ENCODE data around the gene FAM117B.
A peak's percentile ranks its signal among the peaks of the same experiment; 100 is the strongest.

Gene FAM117B

DNA sequence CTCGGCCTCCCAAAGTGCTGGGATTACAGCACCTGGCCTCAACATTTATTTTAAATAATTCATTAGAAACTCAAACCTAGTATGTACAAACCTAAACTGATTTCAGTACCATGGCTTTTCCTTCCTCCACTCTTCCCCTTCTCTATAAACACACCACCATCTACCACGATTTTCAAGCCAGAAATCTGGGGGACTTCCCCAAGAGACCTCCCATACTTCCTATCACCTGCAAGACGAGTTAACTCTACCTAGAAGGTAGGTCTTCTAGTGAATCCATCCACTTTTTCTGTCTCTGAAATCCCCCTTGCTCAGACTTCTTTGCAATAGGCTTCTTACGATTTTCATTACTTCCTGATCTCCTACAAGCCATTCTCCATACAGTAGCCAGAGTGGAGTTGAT is 7.7 kb upstream of the FAM117B start:
- Histone ChIP-seq H3K4me1 (ENCODE audit: insufficient read depth, insufficient read length) (no peaks in the 10 kb centered on the region), H3K9me3 (ENCODE audit: insufficient read depth, low read length) (no peaks in the 10 kb centered on the region), H3K9ac (ENCODE audit: insufficient read length, low read depth) (no peak overlapping the region), H3K27me3 (ENCODE audit: insufficient read depth, insufficient read length) (no peaks in the 10 kb centered on the region), H3K4me3 (ENCODE audit: insufficient read length, low read depth) (no peak overlapping the region), H3K36me3 (ENCODE audit: insufficient read depth, insufficient read length, low read length) (no peaks in the 10 kb centered on the region)
- DNase-seq (ENCODE audit: low read depth, low spot score): no peak
- TF ChIP-seq SUZ12 (IDR thresholded peaks at IDR 0.05; ENCODE audit: extremely low read depth, insufficient read depth, insufficient read length): no peak
- TF ChIP-seq ZNF274 (IDR thresholded peaks at IDR 0.05; ENCODE audit: low read depth, low read length): no peak

DNA sequence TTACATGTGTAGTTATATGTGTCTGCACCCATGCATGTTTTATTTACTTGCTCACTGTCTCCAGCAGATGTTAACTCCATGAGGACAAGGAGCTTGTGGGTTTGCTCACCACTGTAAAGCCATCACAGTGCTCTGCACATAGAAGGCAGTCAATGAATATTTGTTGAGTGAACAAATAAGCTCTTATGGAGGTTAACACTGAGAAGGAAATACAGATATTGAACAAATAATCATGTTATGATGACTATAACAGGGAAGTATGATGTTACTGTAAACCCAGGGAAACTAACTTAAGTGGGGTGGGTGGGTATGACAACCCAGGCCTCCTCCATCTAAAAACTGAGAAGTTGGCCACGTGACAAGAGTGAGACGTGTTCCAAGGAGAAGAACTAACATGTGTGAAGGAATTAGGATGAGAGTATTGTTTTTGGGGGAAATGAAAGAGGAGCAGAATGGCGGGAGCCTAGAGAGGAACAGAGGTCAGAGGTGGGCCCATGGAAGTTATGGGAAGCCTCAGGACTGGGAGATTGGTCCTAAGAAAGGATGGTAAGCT is 6.0 kb upstream of the FAM117B start:
- Histone ChIP-seq H3K4me3 (ENCODE audit: insufficient read length, low read depth) (no peak overlapping the region), H3K4me1 (ENCODE audit: insufficient read depth, insufficient read length) (no peaks in the 10 kb centered on the region), H3K36me3 (ENCODE audit: insufficient read depth, insufficient read length, low read length) (no peaks in the 10 kb centered on the region), H3K27me3 (ENCODE audit: insufficient read depth, insufficient read length) (no peaks in the 10 kb centered on the region), H3K9ac (ENCODE audit: insufficient read length, low read depth) (no peak overlapping the region), H3K9me3 (ENCODE audit: insufficient read depth, low read length) (no peaks in the 10 kb centered on the region)
- no peak for DNase-seq (ENCODE audit: low read depth, low spot score)
- no peak for TF ChIP-seq SUZ12 (IDR thresholded peaks at IDR 0.05; ENCODE audit: extremely low read depth, insufficient read depth, insufficient read length)
- no peak for TF ChIP-seq YY1 (IDR thresholded peaks at IDR 0.05; ENCODE audit: insufficient read depth, insufficient read length)
- TF ChIP-seq ZNF274 (IDR thresholded peaks at IDR 0.05; ENCODE audit: low read depth, low read length): no peak

DNA sequence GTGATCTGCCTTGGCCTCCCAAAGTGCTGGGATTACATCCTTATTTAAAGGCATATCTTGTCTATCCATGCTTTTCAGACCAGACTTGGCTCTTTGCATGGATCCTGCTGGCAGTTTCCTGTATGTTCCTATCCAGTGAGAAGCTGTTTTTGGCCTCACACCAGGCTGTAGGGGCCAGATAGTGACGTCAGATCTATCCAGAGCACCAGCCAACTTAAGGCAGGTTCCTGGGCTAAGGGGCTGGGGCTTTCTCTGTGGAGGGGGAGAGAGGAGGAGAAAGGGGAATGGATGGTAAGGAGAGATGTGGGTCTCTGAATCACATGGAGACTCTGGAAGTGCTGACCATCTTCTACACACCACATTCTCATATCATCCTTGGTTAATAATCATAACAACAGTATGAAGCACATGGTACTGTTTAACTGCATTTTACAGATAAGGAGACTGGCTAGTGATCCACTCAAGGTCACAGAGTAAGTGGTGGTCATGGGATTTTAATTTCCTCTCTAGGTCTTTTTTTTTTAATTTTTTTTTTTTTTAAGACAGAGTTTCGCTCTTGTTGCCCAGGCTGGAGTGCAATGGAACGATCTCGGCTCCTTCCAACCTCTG is 2.0 kb upstream of the FAM117B start:
- TF ChIP-seq YY1 (IDR thresholded peaks at IDR 0.05; ENCODE audit: insufficient read depth, insufficient read length) (no peak), ZNF274 (IDR thresholded peaks at IDR 0.05; ENCODE audit: low read depth, low read length) (no peak), SUZ12 (IDR thresholded peaks at IDR 0.05; ENCODE audit: extremely low read depth, insufficient read depth, insufficient read length) (no peak)
- no peaks in the 10 kb centered on the region for H3K27me3 ChIP-seq (ENCODE audit: insufficient read depth, insufficient read length)
- H3K4me3 ChIP-seq (ENCODE audit: insufficient read length, low read depth): no peak overlapping the region
- DNase-seq (ENCODE audit: low read depth, low spot score): no peak
- no peaks in the 10 kb centered on the region for H3K36me3 ChIP-seq (ENCODE audit: insufficient read depth, insufficient read length, low read length)
- no peaks in the 10 kb centered on the region for H3K9me3 ChIP-seq (ENCODE audit: insufficient read depth, low read length)
- no peak overlapping the region for H3K9ac ChIP-seq (ENCODE audit: insufficient read length, low read depth)
- H3K4me1 ChIP-seq (ENCODE audit: insufficient read depth, insufficient read length): no peaks in the 10 kb centered on the region

DNA sequence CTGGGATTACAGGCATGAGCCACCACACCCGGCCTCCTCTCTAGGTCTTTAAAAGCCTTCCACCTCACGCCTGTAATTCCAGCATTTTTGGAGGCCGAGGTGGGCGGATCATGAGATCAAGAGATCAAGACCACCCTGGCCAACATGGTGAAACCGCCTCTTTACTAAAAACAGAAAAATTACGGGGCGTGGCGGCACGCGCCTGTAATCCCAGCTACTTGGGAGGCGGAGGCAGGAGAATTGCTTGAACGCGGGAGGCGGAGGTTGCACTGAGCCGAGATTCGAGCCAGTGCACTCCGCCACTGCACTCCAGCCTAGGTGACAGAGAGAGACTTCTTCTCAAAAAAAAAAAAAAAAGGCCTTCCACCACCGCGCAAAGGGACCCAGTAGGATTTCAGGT is 1.3 kb upstream of the FAM117B start:
- no peak overlapping the region for H3K9ac ChIP-seq (ENCODE audit: insufficient read length, low read depth)
- H3K27me3 ChIP-seq (ENCODE audit: insufficient read depth, insufficient read length): no peaks in the 10 kb centered on the region
- no peaks in the 10 kb centered on the region for H3K4me1 ChIP-seq (ENCODE audit: insufficient read depth, insufficient read length)
- H3K9me3 ChIP-seq (ENCODE audit: insufficient read depth, low read length): no peaks in the 10 kb centered on the region
- DNase-seq (ENCODE audit: low read depth, low spot score): no peak
- TF ChIP-seq SUZ12 (IDR thresholded peaks at IDR 0.05; ENCODE audit: extremely low read depth, insufficient read depth, insufficient read length) (no peak), ZNF274 (IDR thresholded peaks at IDR 0.05; ENCODE audit: low read depth, low read length) (no peak), YY1 (IDR thresholded peaks at IDR 0.05; ENCODE audit: insufficient read depth, insufficient read length) (no peak)
- H3K36me3 ChIP-seq (ENCODE audit: insufficient read depth, insufficient read length, low read length): no peaks in the 10 kb centered on the region
- no peak overlapping the region for H3K4me3 ChIP-seq (ENCODE audit: insufficient read length, low read depth)

DNA sequence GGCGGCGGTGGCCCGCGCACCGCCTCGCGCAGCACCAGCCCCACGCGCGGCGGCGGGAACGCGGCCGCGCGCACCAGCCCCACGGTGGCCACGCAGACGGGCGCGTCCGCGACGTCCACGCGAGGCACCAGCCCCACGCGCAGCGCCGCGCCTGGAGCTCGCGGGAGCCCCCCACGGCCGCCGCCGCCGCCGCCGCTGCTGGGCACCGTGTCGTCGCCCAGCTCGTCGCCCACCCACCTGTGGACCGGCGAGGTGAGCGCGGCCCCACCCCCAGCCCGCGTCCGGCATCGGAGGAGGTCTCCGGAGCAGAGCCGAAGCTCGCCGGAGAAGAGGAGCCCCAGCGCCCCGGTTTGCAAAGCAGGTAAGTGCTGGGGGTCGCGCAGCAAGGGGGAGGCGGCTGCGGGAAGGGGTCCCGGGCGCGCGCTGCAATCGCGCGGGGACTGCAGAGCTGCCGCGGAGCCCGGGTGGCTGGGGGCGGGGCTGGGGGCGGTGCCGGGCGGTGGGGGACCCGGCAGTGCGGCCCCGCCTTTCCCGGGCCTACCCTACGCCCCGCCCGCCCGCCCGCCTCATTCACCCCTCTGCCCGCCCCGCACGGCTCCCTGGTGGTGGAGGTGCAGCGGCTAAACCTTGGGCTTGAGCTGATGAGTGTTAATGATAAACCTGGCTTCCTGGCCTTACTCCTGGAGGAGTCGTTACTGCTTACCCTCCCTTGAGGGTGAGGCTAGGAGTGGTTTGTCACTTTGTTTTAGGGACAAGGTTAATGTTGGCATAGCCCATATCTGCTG is 851 bp downstream of the FAM117B start:
- Histone ChIP-seq H3K36me3 (ENCODE audit: insufficient read depth, insufficient read length, low read length) (no peaks in the 10 kb centered on the region), H3K27me3 (ENCODE audit: insufficient read depth, insufficient read length) (no peaks in the 10 kb centered on the region), H3K9ac (ENCODE audit: insufficient read length, low read depth) (peak overlapping the region; percentile 87), H3K9me3 (ENCODE audit: insufficient read depth, low read length) (no peaks in the 10 kb centered on the region), H3K4me1 (ENCODE audit: insufficient read depth, insufficient read length) (no peaks in the 10 kb centered on the region), H3K4me3 (ENCODE audit: insufficient read length, low read depth) (peak overlapping the region; percentile 85)
- peak; percentile 57 for DNase-seq (ENCODE audit: low read depth, low spot score)
- TF ChIP-seq ZNF274 (IDR thresholded peaks at IDR 0.05; ENCODE audit: low read depth, low read length) (no peak), YY1 (IDR thresholded peaks at IDR 0.05; ENCODE audit: insufficient read depth, insufficient read length) (no peak), SUZ12 (IDR thresholded peaks at IDR 0.05; ENCODE audit: extremely low read depth, insufficient read depth, insufficient read length) (no peak)

GRCh38 chr2:202636213-202636513 is 1.4 kb downstream of the FAM117B start:
- H3K27me3 ChIP-seq (ENCODE audit: insufficient read depth, insufficient read length): no peaks in the 10 kb centered on the region
- H3K36me3 ChIP-seq (ENCODE audit: insufficient read depth, insufficient read length, low read length): no peaks in the 10 kb centered on the region
- H3K9ac ChIP-seq (ENCODE audit: insufficient read length, low read depth): peak overlapping the region; percentile 50
- H3K9me3 ChIP-seq (ENCODE audit: insufficient read depth, low read length): no peaks in the 10 kb centered on the region
- no peak for TF ChIP-seq YY1 (IDR thresholded peaks at IDR 0.05; ENCODE audit: insufficient read depth, insufficient read length)
- no peak for TF ChIP-seq SUZ12 (IDR thresholded peaks at IDR 0.05; ENCODE audit: extremely low read depth, insufficient read depth, insufficient read length)
- TF ChIP-seq ZNF274 (IDR thresholded peaks at IDR 0.05; ENCODE audit: low read depth, low read length): no peak
- no peak for DNase-seq (ENCODE audit: low read depth, low spot score)
- H3K4me3 ChIP-seq (ENCODE audit: insufficient read length, low read depth): peak overlapping the region; percentile 85
- H3K4me1 ChIP-seq (ENCODE audit: insufficient read depth, insufficient read length): no peaks in the 10 kb centered on the region

GRCh38 chr2:202638721-202639120 is 4.0 kb downstream of the FAM117B start:
- H3K36me3 ChIP-seq (ENCODE audit: insufficient read depth, insufficient read length, low read length): no peaks in the 10 kb centered on the region
- H3K9me3 ChIP-seq (ENCODE audit: insufficient read depth, low read length): no peaks in the 10 kb centered on the region
- H3K4me1 ChIP-seq (ENCODE audit: insufficient read depth, insufficient read length): no peaks in the 10 kb centered on the region
- TF ChIP-seq SUZ12 (IDR thresholded peaks at IDR 0.05; ENCODE audit: extremely low read depth, insufficient read depth, insufficient read length) (no peak), YY1 (IDR thresholded peaks at IDR 0.05; ENCODE audit: insufficient read depth, insufficient read length) (no peak), ZNF274 (IDR thresholded peaks at IDR 0.05; ENCODE audit: low read depth, low read length) (no peak)
- no peak for DNase-seq (ENCODE audit: low read depth, low spot score)
- no peak overlapping the region for H3K9ac ChIP-seq (ENCODE audit: insufficient read length, low read depth)
- no peaks in the 10 kb centered on the region for H3K27me3 ChIP-seq (ENCODE audit: insufficient read depth, insufficient read length)
- no peak overlapping the region for H3K4me3 ChIP-seq (ENCODE audit: insufficient read length, low read depth)

All from NT2/D1 (cell line).